GM21360 (cell line): ENCODE data around the gene IDH3G.
A peak's percentile ranks its signal among the peaks of the same experiment; 100 is the strongest.

ENCODE experiments used
- ATAC-seq: cut with Tn5 transposase; IDR thresholded peaks from one replicate; pipeline ENCODE4 v1.9.1; 2021; ENCODE audit warnings: mild to moderate bottlenecking, moderate library complexity; ENCODE audit not compliant: unreplicated experiment

The IDH3G gene

GRCh38 chrX:153773741-153774575 is 20.2 kb downstream of the IDH3G start:
- ATAC-seq: no peak

DNA sequence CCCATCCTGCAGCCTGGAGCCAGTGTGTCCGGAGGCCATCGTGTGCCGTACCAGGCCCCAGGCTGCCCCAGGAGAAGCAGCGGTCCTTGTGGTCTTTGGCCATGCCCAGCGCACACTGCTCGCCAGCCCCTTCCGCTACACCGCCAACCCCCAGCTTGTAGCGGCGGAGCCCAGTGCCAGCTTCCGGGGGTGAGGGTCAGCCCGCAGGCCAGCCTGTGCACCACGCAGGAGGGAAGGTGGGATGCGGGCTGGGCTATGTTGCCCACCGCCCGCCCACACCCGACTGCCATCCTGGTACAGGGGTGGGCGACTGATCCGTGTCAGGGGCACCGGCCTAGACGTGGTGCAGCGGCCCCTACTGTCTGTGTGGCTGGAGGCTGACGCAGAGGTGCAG is 21.0 kb downstream of the IDH3G start:
- no peak for ATAC-seq

GRCh38 chrX:153772316-153773217 is 21.6 kb downstream of the IDH3G start:
- no peak for ATAC-seq

DNA sequence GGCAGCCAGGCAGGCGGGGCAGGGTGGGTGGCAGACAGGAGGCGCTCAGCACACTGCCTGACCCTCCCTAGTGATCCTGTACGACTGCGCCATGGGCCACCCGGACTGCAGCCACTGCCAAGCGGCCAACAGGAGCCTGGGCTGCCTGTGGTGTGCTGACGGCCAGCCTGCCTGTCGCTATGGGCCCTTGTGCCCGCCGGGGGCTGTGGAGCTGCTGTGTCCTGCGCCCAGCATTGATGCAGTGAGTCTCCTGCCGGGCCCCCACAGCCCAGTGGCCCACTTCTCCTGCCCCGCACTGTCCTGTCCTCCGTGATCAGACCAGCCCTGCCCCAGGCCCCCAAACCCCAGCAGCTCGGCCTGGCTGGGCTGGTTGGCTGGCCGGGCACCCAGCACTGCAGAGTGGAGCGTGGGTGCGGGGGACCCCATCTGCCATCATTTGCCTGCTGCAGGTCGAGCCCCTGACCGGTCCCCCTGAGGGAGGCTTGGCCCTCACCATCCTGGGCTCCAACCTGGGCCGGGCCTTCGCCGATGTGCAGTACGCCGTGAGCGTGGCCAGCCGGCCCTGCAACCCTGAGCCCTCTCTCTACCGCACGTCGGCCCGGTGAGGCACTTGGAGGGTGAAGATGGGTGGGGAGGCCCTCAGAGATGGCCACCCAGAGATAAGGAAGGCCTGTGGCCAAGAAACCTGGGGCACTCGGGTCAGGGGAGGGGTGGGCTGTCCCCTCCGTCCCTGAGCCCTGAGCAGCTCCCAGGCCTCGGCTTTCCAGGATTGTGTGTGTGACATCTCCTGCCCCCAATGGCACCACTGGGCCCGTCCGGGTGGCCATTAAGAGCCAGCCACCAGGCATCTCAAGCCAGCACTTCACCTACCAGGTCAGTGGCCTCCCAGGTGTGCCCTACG is 22.5 kb downstream of the IDH3G start:
- no peak for ATAC-seq

DNA sequence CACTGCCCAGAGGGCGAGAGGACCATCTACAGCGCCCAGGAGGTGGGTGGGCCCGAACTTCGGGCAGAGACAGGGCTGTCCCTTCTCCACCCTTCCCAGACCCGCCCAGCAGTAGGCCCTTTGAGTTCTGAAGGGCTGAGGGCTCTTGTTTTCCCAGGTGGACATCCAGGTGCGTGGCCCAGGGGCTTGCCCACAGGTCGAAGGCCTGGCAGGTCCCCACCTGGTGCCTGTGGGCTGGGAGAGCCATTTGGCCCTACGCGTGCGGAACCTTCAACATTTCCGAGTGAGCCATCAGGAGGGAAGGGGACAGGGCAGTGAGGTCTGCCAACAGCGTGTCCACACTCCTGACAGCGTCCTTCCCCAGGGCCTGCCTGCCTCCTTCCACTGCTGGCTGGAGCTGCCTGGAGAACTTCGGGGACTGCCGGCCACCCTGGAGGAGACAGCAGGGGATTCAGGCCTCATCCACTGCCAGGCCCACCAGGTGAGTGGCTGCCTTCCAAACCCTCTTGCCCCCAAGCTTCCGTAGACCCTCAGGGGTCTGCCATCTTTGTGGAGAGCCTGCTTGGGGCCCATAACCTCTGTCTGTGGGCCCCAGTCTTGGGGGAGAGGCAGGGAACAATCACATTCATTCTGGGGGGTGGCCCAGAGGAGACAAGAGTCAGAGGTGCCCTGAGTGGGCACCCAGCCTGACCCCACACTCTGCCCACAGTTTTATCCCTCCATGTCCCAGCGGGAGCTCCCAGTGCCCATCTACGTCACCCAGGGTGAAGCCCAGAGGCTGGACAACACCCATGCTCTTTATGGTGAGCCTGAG is 23.4 kb downstream of the IDH3G start:
- no peak for ATAC-seq

DNA sequence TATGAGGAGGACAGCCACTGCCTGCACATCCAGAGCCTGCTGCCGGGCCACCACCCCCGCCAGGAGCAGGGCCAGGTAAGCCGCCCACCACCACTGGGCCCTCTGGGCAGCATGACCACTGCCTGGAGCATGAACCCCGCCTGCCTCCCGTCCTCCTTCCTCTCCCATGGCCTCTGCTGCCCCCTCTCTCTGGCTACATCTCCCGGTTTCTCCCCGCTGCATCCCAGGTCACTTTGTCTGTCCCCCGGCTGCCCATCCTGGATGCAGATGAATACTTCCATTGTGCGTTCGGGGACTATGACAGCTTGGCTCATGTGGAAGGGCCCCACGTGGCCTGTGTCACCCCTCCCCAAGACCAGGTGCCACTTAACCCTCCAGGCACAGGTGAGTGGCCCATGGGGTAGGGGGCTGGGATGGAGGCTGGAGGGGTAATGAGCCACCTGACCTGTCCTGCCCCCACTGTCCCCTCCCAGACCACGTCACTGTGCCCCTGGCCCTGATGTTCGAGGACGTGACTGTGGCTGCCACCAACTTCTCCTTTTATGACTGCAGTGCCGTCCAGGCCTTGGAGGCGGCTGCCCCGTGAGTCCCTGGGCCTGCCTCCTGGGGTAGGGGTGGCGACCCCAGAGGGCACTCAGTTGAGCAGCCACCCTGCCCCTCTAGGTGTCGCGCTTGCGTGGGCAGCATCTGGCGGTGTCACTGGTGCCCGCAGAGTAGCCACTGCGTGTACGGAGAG is 24.1 kb downstream of the IDH3G start:
- ATAC-seq: no peak

GRCh38 chrX:153769158-153769864 is 24.9 kb downstream of the IDH3G start:
- no peak for ATAC-seq

GRCh38 chrX:153768311-153769157 is 25.6 kb downstream of the IDH3G start:
- ATAC-seq: no peak

- no peak for ATAC-seq
Measured at GRCh38 chrX:153767674-153768055, 26.5 kb downstream of the IDH3G start.

- no peak for ATAC-seq
Measured at GRCh38 chrX:153766871-153767673, 27.1 kb downstream of the IDH3G start.

GRCh38 chrX:153766098-153766817 is 27.9 kb downstream of the IDH3G start:
- ATAC-seq: no peak

DNA sequence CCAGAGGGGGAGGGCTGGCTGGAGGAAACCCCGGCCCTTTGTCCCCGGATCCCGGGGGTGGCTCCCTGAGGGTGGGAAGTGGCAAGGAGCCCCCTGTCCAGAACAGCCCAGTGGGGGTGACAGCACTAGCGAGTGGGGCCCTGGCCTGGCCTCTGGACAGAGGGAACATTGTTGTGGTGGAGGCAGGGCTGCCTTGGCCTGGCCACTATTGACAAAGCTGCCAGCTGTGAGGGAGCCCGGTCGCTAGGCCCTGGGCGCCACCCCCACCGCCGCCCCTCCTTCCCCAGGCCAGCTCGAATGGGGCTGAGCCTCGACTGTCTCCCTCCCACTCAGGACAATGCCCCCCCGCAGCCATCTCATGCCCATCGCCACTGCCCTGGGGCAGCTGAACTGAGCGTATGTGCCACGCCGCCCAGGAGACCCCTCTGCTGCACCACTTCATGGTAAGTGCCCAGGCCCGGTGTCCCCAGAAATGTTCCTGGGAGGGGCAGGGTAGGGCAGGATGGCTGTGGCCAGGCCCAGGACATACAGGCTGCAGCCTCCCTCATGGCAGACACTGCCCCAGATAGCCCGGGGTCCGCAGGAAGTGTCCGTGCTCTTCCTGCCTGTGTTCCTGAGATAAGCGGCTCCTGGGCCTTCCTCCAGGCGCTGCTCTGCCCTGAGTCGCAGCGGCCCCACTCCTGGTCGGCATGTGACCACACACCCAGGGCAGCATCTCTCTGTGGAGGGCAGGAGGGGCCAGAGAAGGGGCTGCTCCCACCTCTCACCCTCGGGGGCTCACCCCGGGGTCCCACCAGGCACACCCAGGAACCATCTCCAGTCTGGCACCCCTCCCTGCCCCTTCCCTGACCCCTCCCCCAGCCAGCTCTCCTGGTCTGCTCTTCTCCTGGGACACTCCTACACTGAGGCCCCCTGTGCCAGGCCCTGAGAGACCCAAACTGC is 28.8 kb downstream of the IDH3G start:
- no peak for ATAC-seq

- no peak for ATAC-seq
Measured at GRCh38 chrX:153764786-153765137, 29.4 kb downstream of the IDH3G start.

DNA sequence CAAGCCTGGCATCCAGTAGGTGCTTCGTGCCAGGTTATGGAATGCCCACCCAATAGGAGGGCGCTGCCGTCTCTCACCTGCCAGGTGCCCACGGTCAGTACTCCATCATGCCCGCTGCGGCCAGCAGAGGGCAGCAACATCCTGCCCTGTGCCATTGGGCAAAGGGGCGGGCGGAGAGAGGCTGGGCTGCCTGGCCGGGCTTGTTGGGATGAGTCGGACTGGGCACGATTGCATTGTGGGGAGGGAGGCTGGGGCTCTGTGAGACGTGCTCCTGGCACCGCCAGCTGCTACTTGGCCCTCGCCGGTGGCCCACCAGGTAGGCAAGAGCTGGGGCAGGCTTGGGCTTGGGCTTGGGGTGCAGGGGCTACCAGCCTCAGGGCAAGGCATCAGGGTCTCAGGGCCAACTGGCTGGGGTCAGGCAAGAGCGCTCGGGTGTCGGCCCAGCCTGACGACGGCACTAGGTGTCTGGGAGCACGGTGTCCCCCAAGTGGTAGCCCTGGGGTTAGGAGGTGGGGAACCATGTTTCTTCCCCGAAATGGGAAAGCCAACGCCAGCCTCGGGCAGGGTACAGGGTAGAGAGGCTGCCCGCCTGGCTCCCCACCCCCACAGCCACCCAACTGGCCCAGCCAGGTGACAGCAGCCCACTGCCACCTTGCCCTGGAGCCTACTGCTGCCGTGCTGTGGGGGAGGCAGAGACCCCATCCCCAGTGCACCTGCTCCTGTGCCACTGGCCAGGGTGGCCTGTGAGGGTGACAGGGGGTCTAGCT is 30.0 kb downstream of the IDH3G start, which contains the start of gene PLXNB3:
Gene PLXNB3 (plus strand): TSS at position 261 of the 767 bp plus-strand sequence. CDS start 1,287 bp downstream, outside the sequence.
- peak; percentile 48 for ATAC-seq
